ENCODE results near the gene WBP1.

- TF ChIP-seq CTCF (IDR thresholded peaks at IDR 0.05) = no peak
- peak; percentile 76; the same call in 1 of the 2 replicates for TF ChIP-seq SIN3A (IDR thresholded peaks at IDR 0.05; ENCODE audit: borderline replicate concordance, insufficient read depth, low read depth, low read length)
- TF ChIP-seq POLR2AphosphoS5 (IDR thresholded peaks at IDR 0.05; ENCODE audit: low read depth, low read length) = peak; percentile 67; the same call in 1 of the 2 replicates
These were observed 3.4 kb upstream of the WBP1 start, which contains the start of gene INO80B for GRCh38 chr2:74454654-74455511.
